ENCODE data around the gene MGAT5B.
A peak's percentile ranks its signal among the peaks of the same experiment; 100 is the strongest.

Gene MGAT5B

DNA sequence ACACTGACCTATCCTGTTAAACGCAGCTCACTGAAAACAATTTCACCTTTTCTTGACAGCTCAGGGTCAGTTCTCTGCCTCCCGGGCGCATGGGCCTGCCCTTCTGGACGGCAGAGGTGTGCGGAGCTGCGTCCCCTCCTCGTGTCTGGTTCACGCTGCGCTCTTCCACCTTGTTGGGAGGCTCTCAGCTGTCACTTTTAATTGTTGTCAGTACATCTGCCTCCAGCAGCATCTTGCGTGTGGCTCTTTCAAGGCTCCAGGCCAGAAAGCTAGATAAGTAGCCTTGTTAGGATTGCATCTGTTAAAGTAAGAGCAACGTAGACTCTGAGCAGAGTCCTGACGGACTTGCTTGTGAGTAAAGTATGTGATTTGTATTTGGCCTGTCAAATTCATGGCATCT, 59.4 kb downstream of the MGAT5B start:
- DNase-seq (ENCODE audit: low spot score), result no peak

- no peak for DNase-seq (ENCODE audit: low spot score)
Observed at GRCh38 chr17:76927982-76928381, 59.8 kb downstream of the MGAT5B start.

GRCh38 chr17:76929148-76929547, 60.9 kb downstream of the MGAT5B start:
- no peak for DNase-seq (ENCODE audit: low spot score)

DNA sequence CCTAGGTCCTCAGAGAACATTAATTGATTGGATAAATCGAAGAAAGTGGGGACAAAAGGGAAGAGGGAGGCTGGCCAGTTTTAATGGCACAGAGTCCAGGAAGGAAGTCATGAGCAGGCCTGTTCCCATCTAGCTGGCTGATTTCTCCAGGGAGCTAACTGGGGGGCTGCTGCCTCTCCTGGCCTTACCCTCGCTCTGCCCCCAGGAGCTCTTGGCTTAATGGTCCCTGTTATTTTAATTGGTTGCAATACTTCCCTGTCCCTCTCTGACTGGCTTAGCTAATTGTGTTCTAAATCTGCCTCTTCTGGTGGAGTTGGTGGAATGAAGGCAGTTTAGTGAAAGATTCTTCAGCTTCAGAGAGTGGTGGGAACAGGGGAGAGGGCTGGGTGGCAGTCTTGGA, 61.4 kb downstream of the MGAT5B start:
- DNase-seq (ENCODE audit: low spot score), result no peak

DNA sequence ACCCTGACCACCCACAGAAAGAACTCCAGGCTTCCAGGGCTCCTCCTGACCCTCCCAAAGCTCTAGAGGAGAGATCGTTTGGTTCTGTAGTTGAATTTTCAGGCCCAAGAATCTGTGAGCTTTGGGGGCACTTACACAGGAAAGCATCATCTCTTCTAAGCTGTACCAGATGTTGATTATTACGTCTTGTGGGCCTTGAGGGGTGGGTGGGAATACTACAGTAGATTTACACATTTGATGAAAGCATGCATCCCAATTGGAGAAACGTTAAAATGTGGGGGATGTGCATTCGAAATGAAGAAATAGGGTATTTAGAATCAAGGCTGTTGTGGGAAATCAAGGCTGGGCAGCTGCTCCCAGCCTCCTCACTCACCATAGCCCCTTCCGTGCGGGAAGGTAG, 61.9 kb downstream of the MGAT5B start:
- DNase-seq (ENCODE audit: low spot score), result no peak

DNA sequence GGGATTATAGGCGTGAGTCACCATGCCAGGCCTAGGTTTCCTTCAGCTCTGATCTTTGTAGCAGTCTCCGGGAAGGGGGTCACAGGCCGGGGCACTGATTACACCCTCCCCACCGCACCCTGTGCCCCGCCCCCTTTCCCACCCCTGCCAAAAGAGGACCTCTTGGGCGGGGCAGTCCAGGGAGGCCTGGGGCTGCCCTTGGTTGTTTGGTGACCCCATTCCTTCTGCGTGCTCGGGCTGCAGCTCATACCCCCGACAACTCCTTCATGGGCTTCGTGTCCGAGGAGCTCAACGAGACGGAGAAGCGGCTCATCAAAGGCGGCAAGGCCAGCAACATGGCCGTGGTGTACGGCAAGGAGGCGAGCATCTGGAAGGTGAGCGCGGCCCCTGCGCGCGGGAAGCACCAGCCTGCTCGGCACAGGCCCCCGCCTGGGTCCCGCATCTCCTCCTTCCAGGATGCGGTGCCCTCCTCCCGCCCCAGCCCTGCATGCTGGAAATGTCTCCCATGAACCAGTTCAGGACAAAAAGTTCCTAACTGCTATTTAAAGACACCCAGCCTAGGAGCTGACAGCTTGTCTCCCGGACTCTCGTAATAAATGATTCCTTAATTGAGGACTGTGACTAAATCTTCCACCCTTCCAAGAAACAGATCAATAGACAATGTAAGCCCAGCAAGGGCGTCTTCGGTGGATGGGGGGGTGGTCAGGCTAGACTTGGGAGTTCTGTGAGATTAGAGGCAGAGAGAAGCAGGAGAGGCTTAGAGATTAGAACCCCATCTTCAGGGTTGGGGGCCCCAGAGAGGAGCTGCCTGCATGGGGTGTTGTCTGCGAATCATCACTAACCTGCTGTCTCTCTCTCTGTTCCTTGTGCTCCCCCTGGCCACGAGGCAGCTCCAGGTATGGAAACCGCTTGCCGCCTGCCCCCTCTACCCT, 64.5 kb downstream of the MGAT5B start:
- no peak for DNase-seq (ENCODE audit: low spot score)

DNA sequence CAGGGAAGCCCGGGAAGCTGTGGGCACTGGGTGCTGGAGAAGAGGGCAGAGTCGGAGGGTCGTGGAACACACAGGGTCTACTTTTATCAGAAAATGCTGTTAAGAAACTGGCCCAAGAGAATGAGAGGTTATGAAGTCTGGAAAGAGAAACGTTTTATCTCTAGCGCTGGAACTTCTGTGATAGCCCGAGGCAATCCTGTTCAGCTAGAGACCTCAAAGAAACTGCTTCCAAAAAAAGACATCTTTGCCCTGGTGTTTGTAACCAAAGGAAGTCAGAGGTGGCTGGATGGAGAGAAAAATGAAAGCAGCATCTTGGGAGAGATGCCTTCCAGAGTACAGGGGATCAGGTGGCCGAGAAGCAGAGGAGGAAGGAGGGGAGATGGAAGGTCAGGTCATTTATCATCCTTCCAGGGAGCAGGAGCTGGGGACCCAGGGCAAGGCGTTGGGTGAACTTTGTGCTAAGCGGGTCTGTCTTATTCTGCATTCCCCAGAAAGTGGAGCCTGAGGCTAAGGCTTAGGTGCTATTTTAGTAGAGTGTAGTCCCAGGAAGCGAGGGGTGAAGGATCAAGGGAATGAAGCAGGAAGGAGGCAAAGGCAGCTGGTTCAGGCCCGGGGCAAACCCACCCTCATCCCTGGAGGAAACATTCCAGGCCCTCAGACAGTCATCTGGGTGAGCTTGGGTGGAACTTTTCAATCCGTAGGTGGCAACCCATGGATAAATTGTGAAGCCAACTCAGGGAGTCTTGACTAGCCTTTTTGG, 66.5 kb downstream of the MGAT5B start:
- no peak for DNase-seq (ENCODE audit: low spot score)

DNA sequence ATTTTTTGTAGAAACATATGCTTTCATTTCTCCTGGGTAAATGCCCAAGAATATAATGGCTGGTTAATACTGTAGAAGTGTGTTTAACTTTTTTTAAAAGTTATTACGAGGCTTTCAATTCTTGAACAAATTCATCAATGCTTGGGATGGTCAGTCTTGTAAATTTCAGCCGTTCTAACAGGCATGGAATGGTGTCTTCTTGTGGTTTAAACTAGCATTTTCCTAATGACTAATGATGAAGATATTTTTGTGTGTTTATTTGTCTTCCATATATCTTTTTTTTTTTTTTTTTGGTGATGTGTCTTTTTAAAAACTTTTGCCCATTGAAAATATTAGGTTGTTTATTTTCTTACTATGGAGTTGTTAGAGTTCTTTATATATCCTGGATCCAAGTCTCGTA, 67.1 kb downstream of the MGAT5B start:
- no peak for DNase-seq (ENCODE audit: low spot score)

- no peak for DNase-seq (ENCODE audit: low spot score)
Observed at GRCh38 chr17:76937238-76937637, 69.0 kb downstream of the MGAT5B start.

- DNase-seq (ENCODE audit: low spot score), result no peak
Observed at GRCh38 chr17:76938009-76938408, 69.8 kb downstream of the MGAT5B start.

DNA sequence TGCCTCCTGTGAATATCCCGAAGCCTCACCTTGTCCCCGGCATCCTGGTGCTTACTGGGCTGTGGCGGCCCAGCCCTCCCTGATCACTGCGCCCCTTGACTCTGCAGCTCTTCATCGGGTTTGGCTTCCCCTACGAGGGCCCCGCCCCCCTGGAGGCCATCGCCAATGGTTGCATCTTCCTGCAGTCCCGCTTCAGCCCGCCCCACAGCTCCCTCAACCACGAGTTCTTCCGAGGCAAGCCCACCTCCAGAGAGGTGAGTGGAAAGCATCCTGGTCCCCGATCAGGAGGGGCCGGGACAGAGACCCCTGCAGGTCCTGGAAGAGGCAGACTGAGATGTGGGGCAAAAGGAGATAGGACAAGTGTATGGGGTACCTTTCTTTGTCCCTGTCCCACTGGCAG, 72.1 kb downstream of the MGAT5B start:
- no peak for DNase-seq (ENCODE audit: low spot score)

GRCh38 chr17:76940738-76941350, 72.6 kb downstream of the MGAT5B start:
- DNase-seq (ENCODE audit: low spot score), result peak; percentile 46

DNA sequence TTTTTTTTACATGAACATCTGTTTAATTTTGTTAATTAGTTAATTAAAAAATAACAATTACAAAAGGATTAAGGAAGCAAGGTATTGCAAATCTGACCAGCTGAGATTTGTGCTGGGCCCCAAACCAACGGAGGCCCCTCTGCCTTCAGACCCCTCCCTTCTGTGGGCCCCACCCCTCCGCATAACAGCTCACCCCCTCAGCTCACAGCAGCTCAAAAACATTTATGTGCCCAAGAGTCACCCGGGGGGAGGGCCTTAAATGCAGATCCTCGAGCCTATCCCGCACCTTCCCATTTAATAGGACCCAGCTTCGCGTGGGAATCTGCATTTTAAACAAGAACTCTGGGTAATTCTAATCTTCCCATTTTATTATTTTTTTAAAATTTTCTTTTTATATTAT, 75.0 kb downstream of the MGAT5B start:
- DNase-seq (ENCODE audit: low spot score), result no peak

DNA sequence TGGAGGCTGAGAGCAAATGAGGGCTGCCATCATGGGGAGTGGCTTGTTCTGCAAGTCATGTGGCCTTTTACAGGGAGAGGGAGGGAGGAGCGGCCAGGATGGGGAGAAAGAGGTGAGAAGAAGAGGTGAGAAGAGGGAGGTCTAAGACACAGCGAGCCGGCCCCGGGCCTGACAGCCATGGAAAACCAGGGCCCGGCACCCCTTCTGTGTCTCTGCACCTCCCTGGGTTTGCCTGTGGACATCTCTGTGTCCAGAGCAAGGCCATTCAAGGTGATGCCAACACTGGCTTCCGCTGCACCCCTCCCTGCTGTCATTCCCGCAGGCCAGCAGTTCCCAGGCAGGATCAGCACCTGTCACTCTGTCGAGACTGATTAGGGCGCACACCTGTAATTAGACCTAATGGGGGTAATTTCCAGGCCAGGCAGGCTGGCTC, 75.6 kb downstream of the MGAT5B start:
- no peak for DNase-seq (ENCODE audit: low spot score)

DNA sequence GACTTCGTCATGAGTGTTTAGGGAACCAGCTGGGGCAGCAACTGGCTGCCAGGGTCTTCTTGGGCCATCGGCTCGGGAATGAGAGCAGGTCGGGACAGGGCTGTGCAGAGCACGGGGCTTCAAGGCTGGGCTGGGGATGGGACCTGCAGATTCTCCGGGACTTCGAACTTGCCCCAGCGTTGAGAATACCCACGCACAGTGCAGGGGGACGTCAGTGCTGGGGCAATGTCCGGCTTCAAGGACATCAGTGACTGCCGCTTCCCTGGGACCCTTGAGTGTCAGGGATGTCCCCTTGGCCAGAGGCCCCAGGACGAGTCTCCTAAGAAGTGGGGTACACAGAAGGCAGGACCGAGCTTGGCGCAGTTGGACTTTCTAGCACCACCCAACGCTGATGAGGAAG, 76.3 kb downstream of the MGAT5B start:
- DNase-seq (ENCODE audit: low spot score), result no peak

DNA sequence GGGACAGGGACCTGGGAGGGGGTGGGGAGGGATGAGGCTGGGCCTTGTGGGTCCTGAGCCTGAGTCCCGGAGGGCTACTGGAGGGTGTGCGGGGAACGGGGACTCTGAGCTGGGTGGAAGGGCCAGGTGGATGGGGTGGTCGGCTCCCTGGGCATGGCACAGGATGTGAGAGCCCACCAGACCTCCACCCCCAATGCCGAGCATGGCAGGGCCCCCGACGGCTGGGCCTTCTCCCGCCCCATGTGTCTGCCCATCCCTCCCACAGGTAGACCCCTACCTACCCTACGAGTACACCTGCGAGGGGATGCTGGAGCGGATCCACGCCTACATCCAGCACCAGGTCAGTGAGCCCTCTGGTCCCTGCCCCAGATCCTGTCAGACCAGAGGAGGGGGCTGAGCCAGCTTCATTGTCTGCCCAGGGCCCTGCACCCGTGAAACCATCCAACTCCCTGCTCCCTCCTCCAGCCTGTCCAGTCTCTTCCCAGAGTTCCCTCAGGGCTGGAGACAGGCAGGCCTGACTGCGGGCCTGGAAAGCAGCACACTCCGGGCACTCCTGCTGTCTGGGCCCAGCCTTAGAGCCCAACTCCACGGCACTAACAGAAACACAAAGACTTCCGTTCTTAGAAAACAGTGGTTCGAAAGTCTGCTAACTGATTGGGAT, 78.0 kb downstream of the MGAT5B start:
- DNase-seq (ENCODE audit: low spot score), result no peak

- DNase-seq (ENCODE audit: low spot score), result no peak
Observed at GRCh38 chr17:76946772-76947135, 78.5 kb downstream of the MGAT5B start.

DNA sequence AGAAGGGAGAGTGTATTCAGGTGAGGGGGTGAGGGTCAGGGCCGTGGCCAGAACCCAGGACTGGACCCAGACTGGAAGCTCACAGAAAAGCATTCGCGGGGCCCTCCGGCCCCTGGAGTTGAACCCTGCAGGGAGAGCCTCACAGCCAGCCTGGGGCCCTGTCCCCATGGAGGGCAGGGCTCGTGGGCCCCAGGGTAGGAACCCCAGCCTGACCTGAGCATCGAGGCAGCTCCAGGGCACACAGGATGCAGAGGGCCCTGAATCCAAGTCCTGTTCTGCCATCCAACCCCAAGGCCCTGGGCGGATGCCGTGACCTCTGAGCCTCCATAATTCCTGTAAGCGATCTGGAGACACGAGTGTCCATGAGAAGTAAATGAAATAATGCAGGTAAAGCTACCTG, 79.1 kb downstream of the MGAT5B start:
- no peak for DNase-seq (ENCODE audit: low spot score)

DNA sequence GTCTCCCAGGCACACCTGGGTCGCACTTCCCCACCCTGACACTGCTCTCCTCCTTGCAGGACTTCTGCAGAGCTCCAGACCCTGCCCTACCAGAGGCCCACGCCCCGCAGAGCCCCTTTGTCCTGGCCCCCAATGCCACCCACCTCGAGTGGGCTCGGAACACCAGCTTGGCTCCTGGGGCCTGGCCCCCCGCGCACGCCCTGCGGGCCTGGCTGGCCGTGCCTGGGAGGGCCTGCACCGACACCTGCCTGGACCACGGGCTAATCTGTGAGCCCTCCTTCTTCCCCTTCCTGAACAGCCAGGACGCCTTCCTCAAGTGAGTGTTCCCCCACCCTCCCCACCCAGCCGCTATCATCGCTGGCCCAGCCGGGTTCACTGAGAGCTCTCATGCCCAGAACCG, 79.6 kb downstream of the MGAT5B start:
- no peak for DNase-seq (ENCODE audit: low spot score)

- DNase-seq (ENCODE audit: low spot score), result no peak
Observed at GRCh38 chr17:76948301-76948700, 80.1 kb downstream of the MGAT5B start.

DNA sequence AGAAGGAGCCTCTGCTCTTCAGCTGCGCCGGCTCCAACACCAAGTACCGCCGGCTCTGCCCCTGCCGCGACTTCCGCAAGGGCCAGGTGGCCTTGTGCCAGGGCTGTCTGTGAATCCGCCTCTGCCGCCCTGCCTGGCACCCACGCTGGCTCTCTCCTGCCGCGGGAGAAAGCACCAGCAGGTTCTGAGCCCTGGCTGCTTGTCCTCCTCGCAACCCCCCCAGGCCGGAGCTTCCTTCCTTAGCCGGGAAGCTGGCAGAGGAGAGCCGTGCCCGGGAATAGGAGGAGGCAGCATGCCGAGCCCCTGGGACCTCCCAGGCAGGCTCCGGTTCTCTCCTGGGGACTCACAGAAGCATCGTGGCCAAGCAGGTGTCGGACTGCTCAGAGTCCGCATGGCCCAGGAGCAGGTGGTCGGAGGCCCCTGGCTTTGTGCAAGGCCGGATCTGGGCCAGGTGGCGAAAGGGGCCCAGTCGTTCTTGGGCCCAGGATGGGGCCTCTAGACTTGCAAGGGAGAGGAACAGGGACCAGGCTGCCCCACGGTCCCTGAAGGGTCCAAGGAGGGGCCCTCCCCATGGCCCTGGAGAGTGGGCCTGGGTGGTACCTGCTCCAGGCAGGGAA, 80.6 kb downstream of the MGAT5B start:
- DNase-seq (ENCODE audit: low spot score), result no peak

All from NAMALWA (cell line).